NCI-H1436 (cell line): ENCODE measurements around the gene LRWD1.
"Not testable (repeated sequence)": the region's sequence is repeated elsewhere in the genome, so short reads cannot be mapped to it uniquely, and the experiment has no call there.

Experiments used
- DNase-seq: peaks from one replicate; lab custom pipeline; 2025; lab: John Stamatoyannopoulos, UW

LRWD1 gene

GRCh38 chr7:102444961-102445673 lies 19.7 kb upstream of the LRWD1 start:
- no peak for DNase-seq

- DNase-seq = no peak
Observed at GRCh38 chr7:102445674-102446071, 19.1 kb upstream of the LRWD1 start.

- DNase-seq = no peak
Observed at GRCh38 chr7:102446387-102447156, 18.2 kb upstream of the LRWD1 start.

GRCh38 chr7:102447311-102447710 lies 17.5 kb upstream of the LRWD1 start:
- DNase-seq = no peak

- DNase-seq = no peak
Observed at GRCh38 chr7:102449136-102449535, 15.6 kb upstream of the LRWD1 start.

GRCh38 chr7:102450242-102450641 lies 14.5 kb upstream of the LRWD1 start:
- DNase-seq = no peak

- DNase-seq = no peak
Observed at GRCh38 chr7:102451371-102452054, 13.3 kb upstream of the LRWD1 start.

- DNase-seq = no peak
Observed at GRCh38 chr7:102452451-102452850, 12.3 kb upstream of the LRWD1 start.

GRCh38 chr7:102453319-102453718 lies 11.5 kb upstream of the LRWD1 start:
- no peak for DNase-seq

- DNase-seq = no peak
Observed at GRCh38 chr7:102454468-102454867, 10.3 kb upstream of the LRWD1 start.

GRCh38 chr7:102454932-102455331 lies 9.9 kb upstream of the LRWD1 start:
- not testable (repeated sequence) for DNase-seq

- DNase-seq = no peak
Observed at GRCh38 chr7:102455596-102455995, 9.2 kb upstream of the LRWD1 start.

- DNase-seq = no peak
Observed at GRCh38 chr7:102456327-102456726, 8.5 kb upstream of the LRWD1 start.

GRCh38 chr7:102457352-102457924 lies 7.3 kb upstream of the LRWD1 start:
- no peak for DNase-seq

- DNase-seq = no peak
Observed at GRCh38 chr7:102459221-102459844, 5.5 kb upstream of the LRWD1 start.

GRCh38 chr7:102460467-102460866 lies 4.3 kb upstream of the LRWD1 start:
- DNase-seq = no peak

GRCh38 chr7:102463841-102464576 lies 775 bp upstream of the LRWD1 start:
- DNase-seq = no peak

- no peak for DNase-seq
Observed at GRCh38 chr7:102466097-102466496, 1.3 kb downstream of the LRWD1 start.

- no peak for DNase-seq
Observed at GRCh38 chr7:102467581-102468477, 3.0 kb downstream of the LRWD1 start.
